Progenitor cell of endocrine pancreas (in vitro differentiated cells): Measurements from ENCODE around the gene DYNC1H1. TPM values are rescaled to one million over a fixed set of nuclear protein-coding genes. Genes with fewer than 3 reads are reported as not detected.

ENCODE experiments used
- DNase-seq: peaks from one replicate; pipeline ENCODE4 v3.0.0; 2021; ENCODE audit warnings: low spot score; ENCODE audit not compliant: unreplicated experiment
- H3K27ac Mint-ChIP-seq: 2 replicates; pipeline ENCODE4 v1.8.0; 2021; ENCODE audit warnings: mild to moderate bottlenecking, moderate library complexity, mixed read lengths
- H3K27me3 Mint-ChIP-seq: 2 replicates; pipeline ENCODE4 v1.8.0; 2021; ENCODE audit warnings: mixed read lengths
- H3K36me3 Mint-ChIP-seq: 2 replicates; pipeline ENCODE4 v1.8.0; 2022; ENCODE audit warnings: mixed read lengths; ENCODE audit not compliant: insufficient read depth
- H3K4me1 Mint-ChIP-seq: 2 replicates; pipeline ENCODE4 v1.8.0; 2021; ENCODE audit warnings: low read depth, mixed read lengths
- H3K4me3 Mint-ChIP-seq: 2 replicates; pipeline ENCODE4 v1.8.0; 2021; ENCODE audit warnings: low read depth, mild to moderate bottlenecking, moderate library complexity, mixed read lengths
- H3K9me3 Mint-ChIP-seq: 2 replicates; pipeline ENCODE4 v1.8.0; 2021; ENCODE audit warnings: low read depth, mixed read lengths
- CTCF ChIP-seq: fragments of 200-600 bp; sonication (generic); IDR thresholded peaks from one replicate; pipeline ENCODE4 v1.5.0; 2021; ENCODE audit warnings: antibody characterized with exemption, mild to moderate bottlenecking; ENCODE audit not compliant: unreplicated experiment
- total RNA-seq: library from RNA; stranded (reverse); gene quantifications from 2 replicates; pipeline ENCODE4 v1.2.1, GENCODE V29; 2021

DYNC1H1 gene
- total RNA-seq, 1 donor from 2014 or later = 501 TPM

- peaks cover 58% of the 10 kb centered on the region for H3K36me3 Mint-ChIP-seq
- no peaks in the 10 kb centered on the region for H3K4me1 Mint-ChIP-seq
- H3K9me3 Mint-ChIP-seq = no peaks in the 10 kb centered on the region
Measured at GRCh38 chr14:102016420-102017090, 52.2 kb downstream of the DYNC1H1 start.

GRCh38 chr14:102018251-102018650 is 53.9 kb downstream of the DYNC1H1 start:
- TF ChIP-seq CTCF = no peak
- Mint-ChIP-seq H3K27me3 (no peaks in the 10 kb centered on the region), H3K4me3 (no peak overlapping the region), H3K36me3 (peaks cover 52% of the 10 kb centered on the region), H3K4me1 (no peaks in the 10 kb centered on the region), H3K27ac (no peak overlapping the region), H3K9me3 (no peaks in the 10 kb centered on the region)
- no peak for DNase-seq

More at GRCh38 chr14:102016420-102017090, 52.2 kb downstream of the DYNC1H1 start:
- H3K27ac Mint-ChIP-seq = no peak overlapping the region
- no peak for DNase-seq
- no peak for TF ChIP-seq CTCF
- no peak overlapping the region for H3K4me3 Mint-ChIP-seq
- no peaks in the 10 kb centered on the region for H3K27me3 Mint-ChIP-seq

GRCh38 chr14:102019006-102019540 is 54.7 kb downstream of the DYNC1H1 start:
- no peak overlapping the region for H3K27ac Mint-ChIP-seq
- H3K4me1 Mint-ChIP-seq = no peaks in the 10 kb centered on the region
- H3K27me3 Mint-ChIP-seq = no peaks in the 10 kb centered on the region
- no peak for DNase-seq
- no peak for TF ChIP-seq CTCF
- peaks cover 50% of the 10 kb centered on the region for H3K36me3 Mint-ChIP-seq
- H3K4me3 Mint-ChIP-seq = no peak overlapping the region
- H3K9me3 Mint-ChIP-seq = no peaks in the 10 kb centered on the region

GRCh38 chr14:102020058-102020971 is 55.9 kb downstream of the DYNC1H1 start:
- H3K27me3 Mint-ChIP-seq = no peaks in the 10 kb centered on the region
- no peaks in the 10 kb centered on the region for H3K4me1 Mint-ChIP-seq
- no peak for DNase-seq
- peaks cover 48% of the 10 kb centered on the region for H3K36me3 Mint-ChIP-seq
- H3K9me3 Mint-ChIP-seq = no peaks in the 10 kb centered on the region
- no peak for TF ChIP-seq CTCF
- H3K4me3 Mint-ChIP-seq = no peak overlapping the region
- H3K27ac Mint-ChIP-seq = no peak overlapping the region

GRCh38 chr14:102026934-102027333 is 62.6 kb downstream of the DYNC1H1 start:
- Mint-ChIP-seq H3K27ac (no peak overlapping the region), H3K4me3 (no peak overlapping the region), H3K36me3 (peaks cover 36% of the 10 kb centered on the region), H3K9me3 (no peaks in the 10 kb centered on the region), H3K27me3 (no peaks in the 10 kb centered on the region), H3K4me1 (no peaks in the 10 kb centered on the region)
- TF ChIP-seq CTCF = no peak
- no peak for DNase-seq
